ENCODE results near the gene CEP72.

- TF ChIP-seq JUND (IDR thresholded peaks at IDR 0.05) (no peak), TEAD4 (IDR thresholded peaks at IDR 0.05; ENCODE audit: borderline replicate concordance, insufficient read depth) (no peak), CTCF (IDR thresholded peaks at IDR 0.05) (no peak), TCF12 (IDR thresholded peaks at IDR 0.05) (no peak), EP300 (IDR thresholded peaks at IDR 0.05; ENCODE audit: borderline replicate concordance in 1 of 2, low read depth in 1 of 2, low read length in 1 of 2) (no peak), ELF1 (IDR thresholded peaks at IDR 0.05) (no peak), PBX3 (IDR thresholded peaks at IDR 0.05) (no peak), CHD2 (IDR thresholded peaks at IDR 0.05; ENCODE audit: low read length, partially characterized antibody) (no peak)
Observed at GRCh38 chr5:597871-598563, 14.1 kb upstream of the CEP72 start.

All from SK-N-SH (cell line).